Adrenal gland (tissue), 5 donors: ENCODE measurements around the gene TMEM204.

ENCODE experiments used
- POLR2A ChIP-seq, 2 donors: fragments of 450-650 bp; IDR thresholded peaks; one replicate each; pipeline ENCODE4 v1.6.1; 2017; ENCODE audit warnings: antibody characterized with exemption in 2 of 2, mild to moderate bottlenecking in 2 of 2, moderate library complexity in 1 of 2
- TF ChIP-seq, protein P1 (sequence below), 6 experiments: fragments of 450-650 bp in 4 of 6; fragments of 200-600 bp in 2 of 6; sonication (generic) in 1 of 6; IDR thresholded peaks; 1 replicate in 5 of 6; 2 replicates in 1 of 6; pipeline versions ENCODE4 v1.5.1 to v1.8.0; 2016 to 2021; ENCODE audit warnings: antibody characterized with exemption in 6 of 6, mild to moderate bottlenecking in 2 of 6, moderate library complexity in 1 of 6
- donor health status: DM: no; HTN: no; CAD: no.

DNA sequence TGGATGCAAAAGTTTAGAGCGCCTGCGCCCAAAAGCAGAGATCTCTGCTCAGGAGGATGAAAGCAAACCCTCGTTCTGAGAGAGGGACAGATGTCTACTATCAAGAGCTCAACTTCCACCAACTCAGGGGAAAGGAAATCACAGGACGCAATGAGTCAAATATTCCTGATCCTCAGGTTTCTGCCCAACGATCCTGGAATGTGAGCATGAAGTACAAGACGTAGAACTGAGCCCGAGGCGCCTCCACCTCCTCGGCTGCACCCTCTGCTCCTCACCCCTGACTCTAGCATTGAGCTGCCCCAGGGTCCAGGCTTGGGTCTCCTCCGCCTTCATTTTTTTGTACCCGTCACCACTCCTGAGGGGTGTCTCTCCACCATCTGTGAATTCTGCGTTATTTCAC is 63.0 kb downstream of the TMEM204 start:
- TF ChIP-seq, protein P1, sequence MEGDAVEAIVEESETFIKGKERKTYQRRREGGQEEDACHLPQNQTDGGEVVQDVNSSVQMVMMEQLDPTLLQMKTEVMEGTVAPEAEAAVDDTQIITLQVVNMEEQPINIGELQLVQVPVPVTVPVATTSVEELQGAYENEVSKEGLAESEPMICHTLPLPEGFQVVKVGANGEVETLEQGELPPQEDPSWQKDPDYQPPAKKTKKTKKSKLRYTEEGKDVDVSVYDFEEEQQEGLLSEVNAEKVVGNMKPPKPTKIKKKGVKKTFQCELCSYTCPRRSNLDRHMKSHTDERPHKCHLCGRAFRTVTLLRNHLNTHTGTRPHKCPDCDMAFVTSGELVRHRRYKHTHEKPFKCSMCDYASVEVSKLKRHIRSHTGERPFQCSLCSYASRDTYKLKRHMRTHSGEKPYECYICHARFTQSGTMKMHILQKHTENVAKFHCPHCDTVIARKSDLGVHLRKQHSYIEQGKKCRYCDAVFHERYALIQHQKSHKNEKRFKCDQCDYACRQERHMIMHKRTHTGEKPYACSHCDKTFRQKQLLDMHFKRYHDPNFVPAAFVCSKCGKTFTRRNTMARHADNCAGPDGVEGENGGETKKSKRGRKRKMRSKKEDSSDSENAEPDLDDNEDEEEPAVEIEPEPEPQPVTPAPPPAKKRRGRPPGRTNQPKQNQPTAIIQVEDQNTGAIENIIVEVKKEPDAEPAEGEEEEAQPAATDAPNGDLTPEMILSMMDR (IDR thresholded peaks at IDR 0.05): no peak
- no peak for TF ChIP-seq POLR2A (IDR thresholded peaks at IDR 0.05)
